ENCODE results near the gene CBFB.

CBFB gene

DNA sequence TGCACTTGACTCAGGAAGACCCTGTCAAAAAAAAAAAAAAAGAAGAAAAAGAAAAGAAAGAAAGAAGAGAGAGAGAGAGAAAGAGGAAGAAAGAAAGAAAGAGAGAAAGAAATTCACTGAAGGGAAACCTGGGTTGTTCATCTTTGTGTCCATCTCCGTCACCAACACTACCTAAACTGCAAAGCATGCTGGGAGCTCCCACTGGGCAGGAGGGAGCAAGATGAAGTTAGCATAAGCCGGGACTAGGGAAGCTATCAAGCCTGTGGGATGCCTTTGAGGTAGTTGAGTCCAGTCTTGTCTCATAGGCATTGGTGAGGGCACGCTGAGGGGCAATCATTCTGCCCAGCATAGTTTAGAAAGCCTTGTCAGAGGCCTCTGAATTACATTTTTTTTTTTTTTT lies 7.6 kb upstream of the CBFB start:
- no peak for DNase-seq
- TF ChIP-seq, protein P1, sequence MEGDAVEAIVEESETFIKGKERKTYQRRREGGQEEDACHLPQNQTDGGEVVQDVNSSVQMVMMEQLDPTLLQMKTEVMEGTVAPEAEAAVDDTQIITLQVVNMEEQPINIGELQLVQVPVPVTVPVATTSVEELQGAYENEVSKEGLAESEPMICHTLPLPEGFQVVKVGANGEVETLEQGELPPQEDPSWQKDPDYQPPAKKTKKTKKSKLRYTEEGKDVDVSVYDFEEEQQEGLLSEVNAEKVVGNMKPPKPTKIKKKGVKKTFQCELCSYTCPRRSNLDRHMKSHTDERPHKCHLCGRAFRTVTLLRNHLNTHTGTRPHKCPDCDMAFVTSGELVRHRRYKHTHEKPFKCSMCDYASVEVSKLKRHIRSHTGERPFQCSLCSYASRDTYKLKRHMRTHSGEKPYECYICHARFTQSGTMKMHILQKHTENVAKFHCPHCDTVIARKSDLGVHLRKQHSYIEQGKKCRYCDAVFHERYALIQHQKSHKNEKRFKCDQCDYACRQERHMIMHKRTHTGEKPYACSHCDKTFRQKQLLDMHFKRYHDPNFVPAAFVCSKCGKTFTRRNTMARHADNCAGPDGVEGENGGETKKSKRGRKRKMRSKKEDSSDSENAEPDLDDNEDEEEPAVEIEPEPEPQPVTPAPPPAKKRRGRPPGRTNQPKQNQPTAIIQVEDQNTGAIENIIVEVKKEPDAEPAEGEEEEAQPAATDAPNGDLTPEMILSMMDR (IDR thresholded peaks at IDR 0.05; ENCODE audit: low read depth, low read length) = no peak
- Histone ChIP-seq H3K9me3 (no peaks in the 10 kb centered on the region), H3K4me1 (peaks cover 7% of the 10 kb centered on the region), H3K36me3 (no peaks in the 10 kb centered on the region), H3K4me3 (ENCODE audit: low read depth, low read length) (no peak overlapping the region), H3K27me3 (no peaks in the 10 kb centered on the region)

DNA sequence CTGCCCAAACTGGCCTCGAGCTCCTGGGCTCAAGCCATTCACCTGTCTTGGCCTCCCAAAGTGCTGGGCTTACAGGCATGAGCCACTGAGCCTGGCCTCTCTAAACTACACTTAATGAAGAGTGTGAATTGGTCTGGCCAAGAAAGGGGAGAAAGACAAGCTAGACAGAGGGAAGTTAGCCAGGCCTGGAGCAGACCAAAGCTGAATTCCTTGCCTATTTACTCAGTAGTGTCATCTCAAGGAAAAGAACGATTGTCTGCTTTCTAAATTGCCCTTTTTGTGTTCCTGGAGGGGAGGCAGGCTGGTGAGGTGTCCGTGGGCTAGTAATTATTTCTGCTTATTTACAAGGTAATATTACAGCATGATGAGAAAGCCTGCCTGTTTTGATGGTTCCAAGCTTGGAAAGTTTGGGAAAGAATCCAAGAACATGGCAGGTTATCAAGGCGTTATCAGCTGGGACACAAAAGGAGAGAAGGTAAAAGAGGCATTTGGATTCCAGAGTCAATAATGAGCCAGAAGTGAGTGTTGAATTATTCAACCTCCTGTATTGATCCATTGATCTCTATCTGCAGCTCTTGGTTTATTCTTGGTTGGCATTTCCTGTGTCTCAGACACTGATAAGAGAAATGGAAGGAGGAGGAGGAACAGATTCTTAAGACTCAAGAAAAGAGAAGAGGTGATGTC lies 6.3 kb upstream of the CBFB start:
- Histone ChIP-seq H3K9me3 (no peaks in the 10 kb centered on the region), H3K36me3 (no peaks in the 10 kb centered on the region), H3K4me3 (ENCODE audit: low read depth, low read length) (no peak overlapping the region), H3K4me1 (peaks cover 7% of the 10 kb centered on the region), H3K27me3 (no peaks in the 10 kb centered on the region)
- TF ChIP-seq, protein P1 (IDR thresholded peaks at IDR 0.05; ENCODE audit: low read depth, low read length) = no peak
- no peak for DNase-seq

DNA sequence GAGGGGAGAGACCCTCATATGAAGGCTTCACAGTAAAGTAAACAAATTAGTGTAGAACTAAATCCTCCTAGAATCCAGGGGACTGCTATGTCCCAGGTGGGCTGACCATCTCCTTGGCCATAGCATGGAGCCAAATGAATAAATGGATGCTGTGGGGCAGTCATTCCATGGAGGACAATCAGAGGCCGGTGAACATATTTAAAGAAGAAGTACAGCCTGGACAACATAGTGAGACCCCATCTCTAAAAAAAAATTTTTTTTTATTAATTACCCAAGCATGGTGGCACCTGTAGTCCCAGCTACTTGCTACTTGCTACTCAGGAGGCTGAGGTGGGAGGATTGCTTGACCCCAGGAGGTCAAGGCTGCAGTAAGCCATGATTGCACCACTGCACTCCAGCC lies 5.3 kb upstream of the CBFB start:
- no peak for DNase-seq
- TF ChIP-seq, protein P1 (IDR thresholded peaks at IDR 0.05; ENCODE audit: low read depth, low read length) = no peak
- H3K4me3 ChIP-seq (ENCODE audit: low read depth, low read length) = no peak overlapping the region
- H3K27me3 ChIP-seq = no peaks in the 10 kb centered on the region
- H3K36me3 ChIP-seq = no peaks in the 10 kb centered on the region
- no peaks in the 10 kb centered on the region for H3K9me3 ChIP-seq
- H3K4me1 ChIP-seq = peaks cover 7% of the 10 kb centered on the region

DNA sequence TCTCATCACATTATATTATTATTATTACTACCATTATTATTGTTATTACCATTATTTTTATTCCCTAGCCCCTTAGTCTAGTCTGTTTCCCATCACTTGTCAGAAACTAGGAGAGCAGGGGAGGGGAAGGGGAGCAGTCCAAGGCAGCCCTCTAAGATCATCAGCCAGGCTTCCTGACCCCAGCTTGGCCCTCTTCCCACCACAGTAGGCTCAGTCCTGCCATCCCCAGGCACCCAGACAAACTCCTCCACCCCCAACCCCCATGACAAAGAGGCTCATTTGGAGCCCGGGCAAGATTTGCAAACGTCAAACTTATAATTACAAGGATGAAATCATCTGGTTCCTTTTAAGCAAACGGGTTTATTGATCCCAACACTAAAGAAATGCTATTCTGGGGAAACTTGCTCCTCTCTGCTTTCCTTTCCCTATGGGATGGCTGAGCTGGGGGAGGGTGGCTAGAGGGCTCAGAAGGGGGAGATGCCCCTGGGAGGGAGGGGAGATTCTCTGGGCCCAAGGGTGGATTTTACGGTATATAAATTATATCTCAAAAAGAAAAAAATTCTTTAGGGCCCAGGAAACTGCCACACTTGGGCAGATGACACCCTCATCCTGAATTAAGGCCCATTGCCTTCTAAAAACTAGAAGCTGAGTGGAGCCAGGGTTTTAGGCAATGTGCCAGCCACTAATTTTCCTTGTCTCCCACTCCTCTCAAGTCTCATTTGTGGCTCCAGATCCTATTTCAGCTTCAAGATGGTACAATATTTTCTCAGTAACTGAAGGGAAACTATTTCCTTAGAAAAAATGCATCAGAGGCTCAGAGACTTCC lies 4.4 kb upstream of the CBFB start:
- no peak for DNase-seq
- H3K4me3 ChIP-seq (ENCODE audit: low read depth, low read length) = no peak overlapping the region
- no peaks in the 10 kb centered on the region for H3K9me3 ChIP-seq
- H3K27me3 ChIP-seq = no peaks in the 10 kb centered on the region
- TF ChIP-seq, protein P1 (IDR thresholded peaks at IDR 0.05; ENCODE audit: low read depth, low read length) = no peak
- peaks cover 7% of the 10 kb centered on the region for H3K4me1 ChIP-seq
- H3K36me3 ChIP-seq = peaks cover 3% of the 10 kb centered on the region

DNA sequence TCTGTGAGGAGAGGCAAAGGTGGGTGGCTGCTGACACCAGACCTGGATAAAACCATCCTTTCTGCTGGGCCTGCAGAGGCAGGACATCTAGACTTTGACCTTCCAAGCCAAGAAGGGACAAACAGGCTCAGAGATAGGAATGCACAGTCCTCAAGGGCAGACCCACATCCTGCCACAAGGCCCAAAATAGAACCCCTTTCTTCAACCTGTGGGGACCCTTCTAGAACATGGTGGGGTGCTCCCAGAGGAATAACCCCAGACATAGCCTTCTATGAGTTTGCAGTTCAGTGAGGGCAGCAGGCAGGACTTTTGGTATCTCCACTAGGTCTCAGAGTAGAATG lies 3.8 kb upstream of the CBFB start:
- Histone ChIP-seq H3K36me3 (peaks cover 3% of the 10 kb centered on the region), H3K4me3 (ENCODE audit: low read depth, low read length) (no peak overlapping the region), H3K4me1 (peaks cover 7% of the 10 kb centered on the region), H3K27me3 (no peaks in the 10 kb centered on the region), H3K9me3 (no peaks in the 10 kb centered on the region)
- DNase-seq = no peak
- TF ChIP-seq, protein P1 (IDR thresholded peaks at IDR 0.05; ENCODE audit: low read depth, low read length) = no peak

DNA sequence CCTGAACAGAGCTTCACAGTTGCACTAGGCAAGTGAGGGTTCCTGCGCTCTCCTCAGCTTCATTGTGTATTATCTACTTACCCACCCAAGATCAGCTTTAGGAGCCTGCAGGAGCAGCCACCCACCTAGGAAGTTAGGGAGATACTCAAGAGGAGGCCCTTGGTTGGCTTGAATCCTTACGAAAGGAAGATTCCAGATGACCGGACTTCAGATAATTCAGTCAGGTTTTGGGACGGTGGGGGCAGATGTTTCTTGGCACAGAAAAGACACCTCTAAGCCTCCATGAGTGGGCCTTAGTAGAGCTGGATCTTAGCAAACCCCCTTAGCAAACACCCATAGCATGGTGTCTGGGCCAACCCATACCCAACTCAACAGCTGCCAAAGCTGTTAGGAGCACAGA lies 2.4 kb upstream of the CBFB start:
- peaks cover 9% of the 10 kb centered on the region for H3K36me3 ChIP-seq
- TF ChIP-seq, protein P1 (IDR thresholded peaks at IDR 0.05; ENCODE audit: low read depth, low read length) = no peak
- H3K27me3 ChIP-seq = no peaks in the 10 kb centered on the region
- no peaks in the 10 kb centered on the region for H3K9me3 ChIP-seq
- no peak for DNase-seq
- H3K4me1 ChIP-seq = peaks cover 7% of the 10 kb centered on the region
- H3K4me3 ChIP-seq (ENCODE audit: low read depth, low read length) = no peak overlapping the region

Measured in BE2C (cell line).